HG02852 (cell line): ENCODE results near the gene LGALSL.

Experiments used
- ATAC-seq: cut with Tn5 transposase; IDR thresholded peaks from one replicate; pipeline ENCODE4 v1.9.1; 2021; ENCODE audit warnings: mild to moderate bottlenecking, moderate library complexity; ENCODE audit not compliant: unreplicated experiment

The LGALSL gene

DNA sequence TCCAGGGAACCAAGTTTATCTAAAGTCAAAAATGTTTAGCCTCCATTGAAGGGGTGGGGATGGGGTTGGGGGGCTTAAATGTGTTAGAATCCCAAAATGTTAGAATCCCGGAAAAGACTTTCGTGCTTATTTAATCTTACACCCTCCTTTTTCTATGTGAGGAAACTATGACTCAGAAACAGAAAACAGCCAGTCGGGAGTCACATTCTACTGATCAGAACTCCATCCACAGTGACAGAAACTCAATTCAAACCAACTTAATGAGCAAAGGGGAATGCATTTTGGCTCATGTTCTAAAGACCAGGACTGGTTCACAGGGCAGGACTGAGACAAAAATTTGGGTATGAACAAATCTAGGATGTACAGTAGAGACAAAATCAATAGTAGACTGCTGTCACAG is 38.3 kb downstream of the LGALSL start:
- ATAC-seq = no peak

DNA sequence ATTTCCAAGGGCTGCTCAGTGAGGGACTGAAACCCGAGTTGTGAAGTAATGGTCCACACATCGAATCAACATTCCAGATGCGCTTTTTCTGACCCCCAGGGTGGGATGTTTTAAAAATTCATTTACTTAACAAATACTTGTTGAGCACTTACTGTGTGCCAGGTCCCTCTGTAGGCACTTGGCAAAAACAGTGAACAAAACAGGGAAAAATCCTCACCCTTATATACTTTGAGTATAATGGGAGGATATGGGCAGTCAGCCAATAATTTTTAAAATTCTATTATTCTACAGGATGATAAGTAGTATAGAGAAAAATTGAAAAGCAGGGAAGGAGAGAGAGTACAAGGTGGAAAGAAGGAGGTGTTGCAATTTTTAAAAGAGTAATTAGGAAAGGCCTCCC is 38.9 kb downstream of the LGALSL start:
- no peak for ATAC-seq

DNA sequence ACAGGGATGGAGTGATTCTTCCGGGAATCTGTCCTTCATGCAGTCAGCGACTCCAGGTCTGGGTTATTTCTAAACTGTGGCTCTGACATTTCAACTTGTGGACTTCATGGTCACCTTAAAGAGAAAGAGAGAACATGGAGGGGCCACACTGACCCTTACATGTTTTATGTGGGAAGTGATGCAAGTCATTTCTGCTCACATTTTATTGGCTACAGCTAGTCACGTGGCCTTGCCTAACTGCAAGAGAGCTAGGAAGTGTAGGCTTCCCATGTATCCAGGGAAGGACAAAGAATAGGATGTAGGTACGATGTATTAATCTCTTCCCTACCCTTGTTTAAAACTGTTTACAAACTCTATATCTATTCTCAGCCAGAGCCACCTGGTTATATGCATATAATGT is 39.8 kb downstream of the LGALSL start:
- no peak for ATAC-seq

DNA sequence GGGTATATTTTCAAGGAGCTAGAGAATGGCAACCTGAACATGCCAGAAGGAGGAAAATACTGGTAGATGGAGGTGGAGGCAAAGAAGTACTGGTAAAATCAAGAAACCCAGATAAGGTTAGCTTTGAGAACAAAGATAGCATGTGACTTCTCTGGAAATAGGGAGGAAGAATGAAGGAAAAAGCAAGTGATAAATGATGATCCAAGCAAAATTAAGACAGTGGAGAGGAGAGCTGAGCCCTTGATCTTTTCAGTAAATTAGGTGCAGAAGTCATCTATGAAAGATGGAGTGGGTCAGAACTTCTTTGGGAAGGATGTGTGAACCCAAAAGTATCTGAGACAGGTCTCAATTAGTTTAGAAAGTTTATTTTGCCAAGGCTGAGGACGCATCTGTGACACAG is 44.5 kb downstream of the LGALSL start:
- ATAC-seq = no peak

DNA sequence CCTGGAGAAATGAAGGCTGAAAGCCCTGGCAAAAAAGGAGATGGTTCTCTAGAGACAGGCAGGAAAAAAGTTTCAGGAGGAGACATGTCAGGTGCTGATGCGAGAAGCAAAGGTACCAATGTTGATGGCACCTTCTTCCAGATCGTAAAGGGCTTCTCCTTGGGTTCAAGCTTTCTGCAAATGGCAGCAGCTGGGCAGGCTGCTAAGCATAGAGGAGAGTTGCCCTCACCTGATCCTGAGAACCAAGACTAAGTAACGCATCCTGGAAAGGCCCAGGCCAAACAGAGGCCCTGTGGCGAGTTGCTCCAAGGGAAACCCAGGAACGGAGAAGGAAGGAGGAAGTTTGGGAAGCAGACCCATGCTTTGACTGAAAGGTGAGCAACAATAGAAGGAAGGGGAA is 46.6 kb downstream of the LGALSL start:
- no peak for ATAC-seq

DNA sequence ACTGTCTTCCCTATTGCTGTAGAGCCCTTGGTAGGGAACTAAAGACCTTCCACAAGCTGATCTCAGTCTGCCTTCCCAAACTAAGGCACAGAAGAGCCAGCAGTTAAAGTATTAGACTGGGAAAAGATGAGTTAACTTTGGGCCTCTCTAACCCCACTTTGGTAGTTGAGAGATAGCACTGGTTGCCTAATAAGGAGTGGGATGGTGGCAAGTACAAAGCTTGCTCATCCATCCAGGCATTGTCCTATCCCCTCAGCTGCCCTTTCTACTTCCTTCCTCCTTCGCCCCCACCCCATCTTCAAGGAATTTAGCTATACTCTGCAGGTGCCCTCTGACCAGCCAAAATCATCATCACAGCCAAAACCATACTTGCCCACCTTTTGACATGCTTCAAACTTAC is 48.0 kb downstream of the LGALSL start:
- ATAC-seq = no peak

DNA sequence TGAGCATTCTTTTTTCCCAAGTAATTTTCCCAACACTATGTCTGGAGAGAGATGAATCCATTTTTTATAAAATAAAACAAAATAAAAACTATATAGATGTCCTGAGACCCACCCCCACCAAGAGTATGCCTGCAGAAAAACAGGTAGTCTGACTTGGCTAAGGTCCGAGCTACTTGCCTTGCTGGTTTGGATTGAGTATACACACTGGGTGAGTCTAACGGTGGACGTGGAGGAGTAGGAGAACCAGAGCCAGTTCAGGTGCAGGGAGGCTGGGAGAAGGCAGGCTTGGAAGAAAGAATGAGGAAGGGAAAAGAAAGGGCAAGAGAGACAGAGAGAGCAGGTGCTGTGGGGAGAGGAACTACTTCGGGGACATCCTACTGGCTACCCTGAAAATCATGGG is 48.9 kb downstream of the LGALSL start:
- ATAC-seq = no peak

DNA sequence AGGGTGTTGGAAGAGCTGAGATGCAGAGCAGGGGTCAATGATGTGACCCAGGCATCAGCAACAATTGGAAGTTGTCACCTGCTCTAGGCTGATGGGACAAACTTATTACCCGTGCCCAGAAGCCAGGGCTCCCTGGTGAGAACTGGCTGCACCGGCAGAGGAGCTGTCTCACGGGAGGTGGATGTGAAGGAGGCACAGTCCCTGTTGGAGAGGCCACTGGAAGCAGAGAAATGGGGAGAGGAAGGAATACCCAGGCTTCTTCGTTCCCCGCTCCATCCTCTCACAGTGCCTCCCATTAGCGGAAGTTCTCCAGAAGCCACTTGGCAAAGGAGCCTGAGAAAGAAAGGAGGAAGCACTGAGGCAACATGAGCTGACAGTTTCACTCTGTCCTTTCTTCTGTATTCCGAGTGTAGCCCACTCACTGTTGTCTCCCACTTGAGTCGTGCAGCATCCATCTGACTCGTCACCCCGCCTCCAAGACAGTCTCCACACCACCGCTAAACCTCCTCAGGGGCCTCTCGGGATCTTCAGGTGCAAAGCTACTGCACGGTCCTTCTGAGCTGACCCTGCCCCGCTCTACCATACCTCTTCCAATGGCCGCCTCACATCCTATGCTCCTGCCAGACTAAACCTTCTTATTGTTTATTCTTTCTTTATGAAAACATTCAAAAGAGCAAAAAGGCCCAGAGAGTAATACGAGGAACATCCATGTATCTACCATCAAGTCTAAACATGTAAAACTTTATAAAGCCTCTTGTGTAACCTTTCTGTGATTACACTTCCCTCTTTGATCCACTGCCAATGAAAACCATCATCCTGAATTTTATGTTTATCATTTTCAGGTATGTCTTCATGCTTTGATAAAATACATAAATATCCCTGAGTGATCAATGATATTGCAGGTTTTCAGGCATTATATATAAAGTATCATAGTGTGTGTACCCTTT is 51.1 kb downstream of the LGALSL start:
- no peak for ATAC-seq

DNA sequence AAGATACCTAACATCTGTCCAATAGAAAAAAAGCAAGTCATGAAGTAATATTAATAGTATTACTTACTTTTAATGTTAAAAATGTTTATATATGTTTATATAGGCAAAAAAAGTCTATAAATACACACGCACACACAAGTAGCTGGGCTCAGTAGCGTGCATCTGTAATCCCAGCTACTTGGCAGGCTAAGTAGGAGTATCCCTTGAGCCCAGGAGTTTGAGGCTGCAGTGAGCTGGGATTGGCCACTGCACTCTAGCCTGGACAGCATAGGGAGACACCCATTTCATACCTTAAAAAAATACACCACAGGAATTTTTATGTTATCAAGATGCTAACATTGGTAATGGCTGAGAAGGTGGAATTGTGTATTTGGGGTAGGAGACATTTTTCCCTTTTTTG is 52.7 kb downstream of the LGALSL start:
- no peak for ATAC-seq
